ENCODE measurements around the gene ADAM33. TPM values are rescaled to one million over a fixed set of nuclear protein-coding genes. Genes with fewer than 3 reads are reported as not detected.

Gene ADAM33
- total and polyA plus RNA-seq, 2 of the 8 experiments (the other 6 are each of a cell fraction or from before 2014, with no cell fraction given): 4.2 to 6.0 TPM

DNA sequence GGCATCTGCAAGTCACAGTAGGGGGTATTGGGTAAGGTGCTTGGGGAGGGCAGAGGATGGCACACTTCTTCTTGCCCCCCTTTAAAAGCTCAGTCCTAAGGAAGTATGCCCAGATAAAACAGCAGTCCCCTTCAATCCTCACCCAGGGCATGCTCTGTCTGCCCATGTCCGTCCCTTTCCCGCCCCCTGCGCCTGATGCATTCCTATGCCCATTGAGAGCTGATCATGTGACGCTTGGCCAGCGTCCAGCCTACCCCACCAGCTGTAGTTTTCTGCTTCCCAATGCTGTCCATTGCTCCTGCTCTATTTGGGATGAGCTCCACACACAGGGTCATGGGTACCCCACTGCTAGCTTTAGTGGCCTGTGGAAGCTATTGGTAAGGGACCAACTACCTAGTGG, 22.3 kb upstream of the ADAM33 start (continued):
- TF ChIP-seq CHD7 (IDR thresholded peaks at IDR 0.05; ENCODE audit: insufficient replicate concordance, low read length): no peak
- no peak for TF ChIP-seq BCL11A (IDR thresholded peaks at IDR 0.05; ENCODE audit: low read depth in 2 of 2, low read length in 2 of 2)
- TF ChIP-seq, protein P1, sequence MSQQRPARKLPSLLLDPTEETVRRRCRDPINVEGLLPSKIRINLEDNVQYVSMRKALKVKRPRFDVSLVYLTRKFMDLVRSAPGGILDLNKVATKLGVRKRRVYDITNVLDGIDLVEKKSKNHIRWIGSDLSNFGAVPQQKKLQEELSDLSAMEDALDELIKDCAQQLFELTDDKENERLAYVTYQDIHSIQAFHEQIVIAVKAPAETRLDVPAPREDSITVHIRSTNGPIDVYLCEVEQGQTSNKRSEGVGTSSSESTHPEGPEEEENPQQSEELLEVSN (IDR thresholded peaks at IDR 0.05): peak; percentile 58

All from H1 (cell line).